SK-N-SH (cell line): Measurements from ENCODE around the gene DENND6A.

ENCODE experiments used
- EZH2phosphoT487 ChIP-seq: fragments of 200-600 bp; sonication (generic); IDR thresholded peaks from 2 replicates; pipeline ENCODE4 v1.6.1; 2017; ENCODE audit warnings: low read depth, mixed run types, mild to moderate bottlenecking, antibody characterized with exemption, moderate library complexity, borderline replicate concordance
- FOXJ3 ChIP-seq: sonication (generic); formaldehyde crosslinking; IDR thresholded peaks from 2 replicates; pipeline ENCODE4 v1.5.1; 2020; ENCODE audit warnings: mild to moderate bottlenecking, missing genetic modification reagents
- TAF1 ChIP-seq: IDR thresholded peaks from 2 replicates; pipeline ENCODE4 v1.6.1; 2012; ENCODE audit warnings: low read depth, mild to moderate bottlenecking, low read length, moderate library complexity, borderline replicate concordance
- TF ChIP-seq, protein P1 (sequence below): fragments of 200-600 bp; sonication (generic); IDR thresholded peaks from 2 replicates; pipeline ENCODE4 v1.6.1; 2017; ENCODE audit warnings: antibody characterized with exemption, mild to moderate bottlenecking, moderate library complexity
- TF ChIP-seq, protein P2 (sequence below): fragments of 150-350 bp; IDR thresholded peaks from 2 replicates; pipeline ENCODE4 v1.6.1; 2017; ENCODE audit warnings: antibody characterized with exemption, low read length, low read depth, borderline replicate concordance

DNA sequence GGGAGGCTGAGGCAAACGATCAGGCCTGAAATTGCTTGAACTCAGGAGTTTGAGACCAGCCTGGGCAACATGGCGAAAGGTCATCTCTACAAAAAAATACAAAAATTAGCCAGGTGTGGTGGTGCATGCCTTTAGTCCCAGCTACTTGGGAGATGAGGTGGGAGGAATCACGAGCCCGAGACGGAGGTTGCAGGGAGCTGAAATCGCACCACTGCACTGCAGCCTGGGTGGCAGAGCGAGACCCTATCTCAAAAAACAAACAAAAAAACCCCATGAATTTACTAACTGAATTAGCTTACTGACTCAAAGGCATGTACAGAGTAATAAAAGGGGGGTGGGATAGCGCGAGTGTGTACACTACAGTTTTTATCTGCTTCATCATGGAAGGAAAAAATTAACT lies 115.1 kb downstream of the DENND6A start:
- TF ChIP-seq, protein P1, sequence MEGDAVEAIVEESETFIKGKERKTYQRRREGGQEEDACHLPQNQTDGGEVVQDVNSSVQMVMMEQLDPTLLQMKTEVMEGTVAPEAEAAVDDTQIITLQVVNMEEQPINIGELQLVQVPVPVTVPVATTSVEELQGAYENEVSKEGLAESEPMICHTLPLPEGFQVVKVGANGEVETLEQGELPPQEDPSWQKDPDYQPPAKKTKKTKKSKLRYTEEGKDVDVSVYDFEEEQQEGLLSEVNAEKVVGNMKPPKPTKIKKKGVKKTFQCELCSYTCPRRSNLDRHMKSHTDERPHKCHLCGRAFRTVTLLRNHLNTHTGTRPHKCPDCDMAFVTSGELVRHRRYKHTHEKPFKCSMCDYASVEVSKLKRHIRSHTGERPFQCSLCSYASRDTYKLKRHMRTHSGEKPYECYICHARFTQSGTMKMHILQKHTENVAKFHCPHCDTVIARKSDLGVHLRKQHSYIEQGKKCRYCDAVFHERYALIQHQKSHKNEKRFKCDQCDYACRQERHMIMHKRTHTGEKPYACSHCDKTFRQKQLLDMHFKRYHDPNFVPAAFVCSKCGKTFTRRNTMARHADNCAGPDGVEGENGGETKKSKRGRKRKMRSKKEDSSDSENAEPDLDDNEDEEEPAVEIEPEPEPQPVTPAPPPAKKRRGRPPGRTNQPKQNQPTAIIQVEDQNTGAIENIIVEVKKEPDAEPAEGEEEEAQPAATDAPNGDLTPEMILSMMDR: no peak
- TF ChIP-seq TAF1 (no peak), FOXJ3 (no peak), EZH2phosphoT487 (no peak)
- TF ChIP-seq, protein P2, sequence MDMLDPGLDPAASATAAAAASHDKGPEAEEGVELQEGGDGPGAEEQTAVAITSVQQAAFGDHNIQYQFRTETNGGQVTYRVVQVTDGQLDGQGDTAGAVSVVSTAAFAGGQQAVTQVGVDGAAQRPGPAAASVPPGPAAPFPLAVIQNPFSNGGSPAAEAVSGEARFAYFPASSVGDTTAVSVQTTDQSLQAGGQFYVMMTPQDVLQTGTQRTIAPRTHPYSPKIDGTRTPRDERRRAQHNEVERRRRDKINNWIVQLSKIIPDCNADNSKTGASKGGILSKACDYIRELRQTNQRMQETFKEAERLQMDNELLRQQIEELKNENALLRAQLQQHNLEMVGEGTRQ: no peak
